Measurements from ENCODE around the gene SENP2.

DNA sequence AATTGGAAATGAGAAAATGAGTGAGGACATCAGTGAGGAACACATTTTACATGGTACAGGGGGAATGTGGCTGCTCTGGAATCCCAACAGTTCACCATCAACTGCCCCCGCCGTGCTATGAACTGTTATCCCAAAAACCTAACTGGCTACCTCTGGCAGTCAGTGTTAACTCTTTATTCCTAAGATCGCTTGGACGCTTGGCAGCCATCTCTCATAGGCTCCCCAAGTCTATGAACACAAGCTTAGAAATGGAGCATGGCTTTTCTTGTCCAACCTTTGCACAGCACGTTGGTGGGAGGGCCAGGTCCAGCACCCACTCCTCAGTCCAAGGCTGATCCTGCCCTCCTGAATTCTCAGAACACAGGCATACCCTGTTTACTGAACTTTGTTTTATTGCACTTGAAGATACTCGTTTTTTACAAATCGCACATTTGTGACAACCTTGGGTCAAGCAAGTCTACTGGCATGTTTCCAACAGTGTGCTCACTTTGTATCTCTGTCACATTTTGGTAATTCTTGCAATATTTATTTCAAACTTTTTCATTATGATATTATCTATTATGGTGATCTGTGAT lies 53.6 kb downstream of the SENP2 start:
- TF ChIP-seq, protein P1, sequence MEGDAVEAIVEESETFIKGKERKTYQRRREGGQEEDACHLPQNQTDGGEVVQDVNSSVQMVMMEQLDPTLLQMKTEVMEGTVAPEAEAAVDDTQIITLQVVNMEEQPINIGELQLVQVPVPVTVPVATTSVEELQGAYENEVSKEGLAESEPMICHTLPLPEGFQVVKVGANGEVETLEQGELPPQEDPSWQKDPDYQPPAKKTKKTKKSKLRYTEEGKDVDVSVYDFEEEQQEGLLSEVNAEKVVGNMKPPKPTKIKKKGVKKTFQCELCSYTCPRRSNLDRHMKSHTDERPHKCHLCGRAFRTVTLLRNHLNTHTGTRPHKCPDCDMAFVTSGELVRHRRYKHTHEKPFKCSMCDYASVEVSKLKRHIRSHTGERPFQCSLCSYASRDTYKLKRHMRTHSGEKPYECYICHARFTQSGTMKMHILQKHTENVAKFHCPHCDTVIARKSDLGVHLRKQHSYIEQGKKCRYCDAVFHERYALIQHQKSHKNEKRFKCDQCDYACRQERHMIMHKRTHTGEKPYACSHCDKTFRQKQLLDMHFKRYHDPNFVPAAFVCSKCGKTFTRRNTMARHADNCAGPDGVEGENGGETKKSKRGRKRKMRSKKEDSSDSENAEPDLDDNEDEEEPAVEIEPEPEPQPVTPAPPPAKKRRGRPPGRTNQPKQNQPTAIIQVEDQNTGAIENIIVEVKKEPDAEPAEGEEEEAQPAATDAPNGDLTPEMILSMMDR (IDR thresholded peaks at IDR 0.05): no peak
- TF ChIP-seq, protein P2, sequence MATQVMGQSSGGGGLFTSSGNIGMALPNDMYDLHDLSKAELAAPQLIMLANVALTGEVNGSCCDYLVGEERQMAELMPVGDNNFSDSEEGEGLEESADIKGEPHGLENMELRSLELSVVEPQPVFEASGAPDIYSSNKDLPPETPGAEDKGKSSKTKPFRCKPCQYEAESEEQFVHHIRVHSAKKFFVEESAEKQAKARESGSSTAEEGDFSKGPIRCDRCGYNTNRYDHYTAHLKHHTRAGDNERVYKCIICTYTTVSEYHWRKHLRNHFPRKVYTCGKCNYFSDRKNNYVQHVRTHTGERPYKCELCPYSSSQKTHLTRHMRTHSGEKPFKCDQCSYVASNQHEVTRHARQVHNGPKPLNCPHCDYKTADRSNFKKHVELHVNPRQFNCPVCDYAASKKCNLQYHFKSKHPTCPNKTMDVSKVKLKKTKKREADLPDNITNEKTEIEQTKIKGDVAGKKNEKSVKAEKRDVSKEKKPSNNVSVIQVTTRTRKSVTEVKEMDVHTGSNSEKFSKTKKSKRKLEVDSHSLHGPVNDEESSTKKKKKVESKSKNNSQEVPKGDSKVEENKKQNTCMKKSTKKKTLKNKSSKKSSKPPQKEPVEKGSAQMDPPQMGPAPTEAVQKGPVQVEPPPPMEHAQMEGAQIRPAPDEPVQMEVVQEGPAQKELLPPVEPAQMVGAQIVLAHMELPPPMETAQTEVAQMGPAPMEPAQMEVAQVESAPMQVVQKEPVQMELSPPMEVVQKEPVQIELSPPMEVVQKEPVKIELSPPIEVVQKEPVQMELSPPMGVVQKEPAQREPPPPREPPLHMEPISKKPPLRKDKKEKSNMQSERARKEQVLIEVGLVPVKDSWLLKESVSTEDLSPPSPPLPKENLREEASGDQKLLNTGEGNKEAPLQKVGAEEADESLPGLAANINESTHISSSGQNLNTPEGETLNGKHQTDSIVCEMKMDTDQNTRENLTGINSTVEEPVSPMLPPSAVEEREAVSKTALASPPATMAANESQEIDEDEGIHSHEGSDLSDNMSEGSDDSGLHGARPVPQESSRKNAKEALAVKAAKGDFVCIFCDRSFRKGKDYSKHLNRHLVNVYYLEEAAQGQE (IDR thresholded peaks at IDR 0.05; ENCODE audit: insufficient read depth in 1 of 2, low read depth in 2 of 2, low read length in 1 of 2): no peak
- no peak for TF ChIP-seq TCF7L2 (IDR thresholded peaks at IDR 0.05; ENCODE audit: low read depth, low read length)
- peak; percentile 67 for TF ChIP-seq POLR2AphosphoS5 (IDR thresholded peaks at IDR 0.05; ENCODE audit: low read depth, low read length)
- no peak for TF ChIP-seq SIN3A (IDR thresholded peaks at IDR 0.05; ENCODE audit: borderline replicate concordance, insufficient read depth, low read depth, low read length)
